Tibial nerve (tissue), 4 donors: ENCODE measurements around the gene PTPRO. TPM values are rescaled to one million over a fixed set of nuclear protein-coding genes. Genes with fewer than 3 reads are reported as not detected.

Experiments used
- DNase-seq, 2 donors: peaks; one replicate each; pipeline ENCODE4 v3.0.0-alpha.2; 2019; ENCODE audit warnings: low spot score in 2 of 2
- H3K27ac ChIP-seq, 4 donors: fragments of 200-600 bp; sonication (generic) in 3 of 4; one replicate each; pipeline ENCODE4 v1.5.1; 2017 to 2019; ENCODE audit warnings: mild to moderate bottlenecking in 1 of 4
- H3K27me3 ChIP-seq, 2 donors: fragments of 200-600 bp; sonication (generic) in 1 of 2; one replicate each; pipeline versions ENCODE4 v1.5.1 to v1.6.0; 2017 to 2019
- H3K36me3 ChIP-seq, 3 donors: fragments of 200-600 bp; sonication (generic); one replicate each; pipeline ENCODE4 v1.5.1; 2018 to 2019
- H3K4me1 ChIP-seq, 4 donors: fragments of 200-600 bp; sonication (generic) in 3 of 4; one replicate each; pipeline ENCODE4 v1.5.1; 2017 to 2019
- H3K4me3 ChIP-seq, 4 donors: fragments of 200-600 bp; sonication (generic) in 3 of 4; one replicate each; pipeline ENCODE4 v1.5.1; 2017 to 2019; ENCODE audit warnings: mild to moderate bottlenecking in 1 of 4, moderate library complexity in 1 of 4
- H3K9me3 ChIP-seq, 4 donors: fragments of 200-600 bp; sonication (generic) in 3 of 4; one replicate each; pipeline ENCODE4 v1.5.1; 2017 to 2019
- EP300 ChIP-seq, 2 donors: sonication (generic); formaldehyde crosslinking; IDR thresholded peaks; one replicate each; pipeline ENCODE4 v1.6.1; 2017; ENCODE audit warnings: antibody characterized with exemption in 2 of 2, mild to moderate bottlenecking in 1 of 2
- POLR2A ChIP-seq, 2 donors: fragments of 450-650 bp; IDR thresholded peaks; one replicate each; pipeline ENCODE4 v1.6.1; 2017; ENCODE audit warnings: antibody characterized with exemption in 2 of 2, mild to moderate bottlenecking in 2 of 2, moderate library complexity in 2 of 2
- WGBS, 2 donors: methylation state at CpG; one replicate each; pipeline ENCODE4 v1.1.5; 2018; 5-methylcytosine and 5-hydroxymethylcytosine counted together
- total RNA-seq, 4 donors: library from RNA; depleted of rRNA; stranded (reverse); fragments of >200 nt; gene quantifications; one replicate each; pipeline ENCODE4 v1.1.0, GENCODE V29; 2016
- TF ChIP-seq, protein P1 (sequence below), 5 experiments: fragments of 200-600 bp in 3 of 5; fragments of 450-650 bp in 2 of 5; sonication (generic) in 3 of 5; IDR thresholded peaks; one replicate each; pipeline ENCODE4 v1.5.1; 2016 to 2019; ENCODE audit warnings: antibody characterized with exemption in 5 of 5, mild to moderate bottlenecking in 3 of 5, moderate library complexity in 2 of 5

The PTPRO gene
- total RNA-seq, 4 donors from 2014 or later, result 1.3 to 5.1 (median 2.0) TPM

DNA sequence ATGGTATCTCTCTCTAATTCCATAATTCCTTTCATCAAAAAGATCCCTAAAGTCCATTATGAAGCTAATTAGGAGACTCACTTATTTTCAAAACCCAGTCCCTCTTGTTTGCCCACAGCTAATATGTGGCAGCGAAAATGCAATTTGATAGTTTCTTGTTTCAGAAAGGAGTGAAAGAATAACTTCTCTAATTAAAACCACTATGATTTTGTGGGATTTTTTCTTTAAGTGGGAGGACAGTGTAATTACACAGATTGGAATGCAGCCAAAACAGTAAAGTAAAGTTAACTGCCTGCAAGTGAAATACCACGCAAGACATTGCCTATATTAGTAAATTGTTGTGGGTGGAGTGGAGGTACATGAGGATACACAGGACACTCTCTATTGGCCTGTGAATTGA, 50.0 kb downstream of the PTPRO start:
- H3K27me3 ChIP-seq, result no peaks in the 10 kb centered on the region
- 60 to 62% methylated on average over 2 of the region's 2 CpGs for WGBS, 2 donors
- H3K4me3 ChIP-seq, result no peak overlapping the region
- H3K36me3 ChIP-seq, result no peaks in the 10 kb centered on the region
- H3K9me3 ChIP-seq, result peaks cover 0 to 17% (median 0%) of the 10 kb centered on the region in 4 donors
- TF ChIP-seq POLR2A (IDR thresholded peaks at IDR 0.05) (no peak), EP300 (IDR thresholded peaks at IDR 0.05) (no peak)
- TF ChIP-seq, protein P1, sequence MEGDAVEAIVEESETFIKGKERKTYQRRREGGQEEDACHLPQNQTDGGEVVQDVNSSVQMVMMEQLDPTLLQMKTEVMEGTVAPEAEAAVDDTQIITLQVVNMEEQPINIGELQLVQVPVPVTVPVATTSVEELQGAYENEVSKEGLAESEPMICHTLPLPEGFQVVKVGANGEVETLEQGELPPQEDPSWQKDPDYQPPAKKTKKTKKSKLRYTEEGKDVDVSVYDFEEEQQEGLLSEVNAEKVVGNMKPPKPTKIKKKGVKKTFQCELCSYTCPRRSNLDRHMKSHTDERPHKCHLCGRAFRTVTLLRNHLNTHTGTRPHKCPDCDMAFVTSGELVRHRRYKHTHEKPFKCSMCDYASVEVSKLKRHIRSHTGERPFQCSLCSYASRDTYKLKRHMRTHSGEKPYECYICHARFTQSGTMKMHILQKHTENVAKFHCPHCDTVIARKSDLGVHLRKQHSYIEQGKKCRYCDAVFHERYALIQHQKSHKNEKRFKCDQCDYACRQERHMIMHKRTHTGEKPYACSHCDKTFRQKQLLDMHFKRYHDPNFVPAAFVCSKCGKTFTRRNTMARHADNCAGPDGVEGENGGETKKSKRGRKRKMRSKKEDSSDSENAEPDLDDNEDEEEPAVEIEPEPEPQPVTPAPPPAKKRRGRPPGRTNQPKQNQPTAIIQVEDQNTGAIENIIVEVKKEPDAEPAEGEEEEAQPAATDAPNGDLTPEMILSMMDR (IDR thresholded peaks at IDR 0.05), result no peak
- H3K27ac ChIP-seq, result no peak overlapping the region
- no peaks in the 10 kb centered on the region for H3K4me1 ChIP-seq
- no peak for DNase-seq

DNA sequence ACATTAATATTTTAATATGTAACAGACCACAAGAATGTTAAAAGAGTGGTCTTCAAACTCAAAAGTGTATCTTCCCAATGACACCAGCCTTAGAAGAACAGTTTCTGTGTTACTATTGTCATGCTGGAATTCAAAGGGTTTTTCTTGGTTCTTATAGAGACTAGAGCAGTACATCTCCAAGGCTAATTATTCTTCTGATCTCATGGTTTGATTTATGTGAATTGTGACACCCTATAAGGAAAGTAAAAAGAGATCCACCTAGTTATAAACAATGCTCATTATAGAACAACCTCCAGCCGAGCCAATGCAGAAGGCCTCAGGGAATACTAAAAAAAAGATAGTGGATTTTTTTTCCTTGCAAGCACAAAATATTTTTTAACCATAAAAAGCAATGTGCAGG, 65.5 kb downstream of the PTPRO start:
- H3K4me1 ChIP-seq, result no peaks in the 10 kb centered on the region
- TF ChIP-seq, protein P1 (IDR thresholded peaks at IDR 0.05), result no peak
- TF ChIP-seq EP300 (IDR thresholded peaks at IDR 0.05) (no peak), POLR2A (IDR thresholded peaks at IDR 0.05) (no peak)
- no peak overlapping the region for H3K4me3 ChIP-seq
- no peaks in the 10 kb centered on the region for H3K27me3 ChIP-seq
- no peaks in the 10 kb centered on the region for H3K9me3 ChIP-seq
- no peaks in the 10 kb centered on the region for H3K36me3 ChIP-seq
- WGBS, 2 donors, result 12 to 20% methylated on average over 1 of the region's 1 CpG
- H3K27ac ChIP-seq, result no peak overlapping the region
- DNase-seq, result no peak

DNA sequence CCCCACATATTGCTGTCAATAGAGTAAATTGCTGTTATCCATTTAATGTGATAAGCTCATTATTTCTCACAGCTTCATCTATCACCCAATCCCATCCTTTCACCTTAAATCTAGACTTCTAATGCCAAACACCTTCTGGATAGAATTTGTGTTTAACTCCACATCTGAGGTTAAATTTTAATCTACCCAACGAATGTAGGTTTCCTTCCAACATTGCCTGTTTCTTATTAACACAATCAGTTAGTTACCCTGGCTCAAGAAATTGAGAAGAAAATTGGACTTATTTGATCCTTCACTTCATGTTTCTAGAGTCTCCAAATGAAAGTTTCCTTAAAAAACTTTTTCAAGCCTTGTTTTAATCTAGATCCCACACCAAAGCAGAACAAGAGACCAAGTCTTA, 67.3 kb downstream of the PTPRO start:
- no peaks in the 10 kb centered on the region for H3K9me3 ChIP-seq
- no peak overlapping the region for H3K27ac ChIP-seq
- no peaks in the 10 kb centered on the region for H3K4me1 ChIP-seq
- H3K4me3 ChIP-seq, result no peak overlapping the region
- H3K27me3 ChIP-seq, result no peaks in the 10 kb centered on the region
- 56 to 62% methylated on average over 1 of the region's 1 CpG for WGBS, 2 donors
- TF ChIP-seq, protein P1 (IDR thresholded peaks at IDR 0.05), result no peak
- TF ChIP-seq POLR2A (IDR thresholded peaks at IDR 0.05), result no peak
- TF ChIP-seq EP300 (IDR thresholded peaks at IDR 0.05), result no peak
- H3K36me3 ChIP-seq, result no peaks in the 10 kb centered on the region
- DNase-seq, result no peak

DNA sequence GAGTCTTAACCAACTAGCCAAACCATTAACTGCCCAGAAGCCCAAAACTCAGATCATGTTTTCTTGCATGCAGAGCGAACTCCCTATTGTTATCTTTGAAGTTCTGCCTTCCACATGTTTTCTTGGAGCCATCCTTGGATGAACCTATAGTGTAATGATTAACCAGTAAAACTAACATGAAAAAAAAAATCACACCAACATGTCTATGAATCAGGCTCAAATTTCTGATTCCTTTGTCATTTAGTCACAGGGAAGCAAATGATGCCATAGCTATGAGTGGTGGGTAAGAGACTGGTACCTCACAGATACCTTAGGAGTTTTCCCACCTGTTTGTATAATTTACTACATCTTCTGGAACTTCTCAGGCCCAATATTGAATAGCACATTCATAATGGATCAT, 70.7 kb downstream of the PTPRO start:
- no peaks in the 10 kb centered on the region for H3K9me3 ChIP-seq
- WGBS, 2 donors, result 86 to 95% methylated on average over 1 of the region's 1 CpG
- H3K4me1 ChIP-seq, result no peaks in the 10 kb centered on the region
- no peak overlapping the region for H3K27ac ChIP-seq
- H3K4me3 ChIP-seq, result no peak overlapping the region
- no peak for DNase-seq
- TF ChIP-seq, protein P1 (IDR thresholded peaks at IDR 0.05), result no peak
- no peak for TF ChIP-seq POLR2A (IDR thresholded peaks at IDR 0.05)
- TF ChIP-seq EP300 (IDR thresholded peaks at IDR 0.05), result no peak
- H3K36me3 ChIP-seq, result no peaks in the 10 kb centered on the region
- no peaks in the 10 kb centered on the region for H3K27me3 ChIP-seq

DNA sequence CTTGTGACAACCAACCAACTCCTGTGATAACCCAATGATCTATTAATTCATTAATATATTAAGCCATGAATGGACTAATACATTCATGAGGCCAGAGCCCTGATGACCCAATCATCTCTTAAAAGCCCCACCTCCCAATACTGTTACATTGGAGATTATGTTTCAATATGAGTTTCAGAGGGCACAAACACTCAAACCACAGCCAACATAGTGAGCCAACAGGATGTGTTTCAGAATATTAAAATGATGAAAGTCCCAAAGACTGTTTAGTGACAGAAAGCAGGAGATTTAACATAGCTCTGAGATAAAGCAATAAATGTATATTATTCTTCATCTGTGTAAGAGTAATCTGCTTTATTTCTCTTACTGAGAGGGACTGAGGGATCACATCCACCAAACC, 71.7 kb downstream of the PTPRO start:
- H3K9me3 ChIP-seq, result no peaks in the 10 kb centered on the region
- no peaks in the 10 kb centered on the region for H3K27me3 ChIP-seq
- DNase-seq, result no peak
- no peak overlapping the region for H3K4me3 ChIP-seq
- H3K27ac ChIP-seq, result no peak overlapping the region
- TF ChIP-seq, protein P1 (IDR thresholded peaks at IDR 0.05), result no peak
- no peaks in the 10 kb centered on the region for H3K4me1 ChIP-seq
- H3K36me3 ChIP-seq, result no peaks in the 10 kb centered on the region
